GM10266 (cell line): Measurements from ENCODE around the gene ATG9A.

Experiments used
- DNase-seq: peaks from one replicate; pipeline ENCODE4 v3.0.0; 2012; ENCODE audit errors: extremely low spot score
- TF ChIP-seq, protein P1 (sequence below): IDR thresholded peaks from 2 replicates; pipeline ENCODE4 v1.5.1; 2012; ENCODE audit warnings: mild to moderate bottlenecking, low read depth; ENCODE audit not compliant: control insufficient read depth, insufficient read depth; ENCODE audit errors: missing control alignments

The ATG9A gene

DNA sequence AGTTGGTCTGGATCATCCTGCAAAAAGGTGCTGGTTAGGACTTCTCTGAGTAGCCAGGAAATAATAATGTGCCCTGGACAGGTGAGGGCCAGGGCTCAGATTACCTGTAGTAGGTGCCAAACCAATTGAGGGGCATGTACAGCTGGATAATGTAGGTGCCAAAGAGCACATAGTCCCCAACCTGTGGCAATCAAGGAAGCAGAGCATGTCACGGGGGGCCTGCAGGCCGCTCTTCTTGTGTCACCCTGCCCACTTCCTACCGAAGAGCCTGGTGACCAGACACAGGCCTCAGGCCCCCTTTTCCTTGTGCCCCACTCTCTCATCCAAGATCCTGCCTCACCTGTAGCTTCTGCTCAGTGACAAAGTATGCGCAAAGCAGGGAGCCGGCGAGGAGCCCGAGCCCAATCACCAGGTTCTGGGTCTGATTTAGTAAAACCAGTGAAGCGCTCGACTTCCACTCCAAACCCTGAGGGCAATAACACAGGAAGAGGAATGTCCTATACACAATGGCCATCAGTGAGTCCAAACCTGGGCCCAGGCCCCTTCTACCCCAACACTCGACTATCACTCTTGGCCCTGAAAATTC is 15.9 kb downstream of the ATG9A start:
- TF ChIP-seq, protein P1, sequence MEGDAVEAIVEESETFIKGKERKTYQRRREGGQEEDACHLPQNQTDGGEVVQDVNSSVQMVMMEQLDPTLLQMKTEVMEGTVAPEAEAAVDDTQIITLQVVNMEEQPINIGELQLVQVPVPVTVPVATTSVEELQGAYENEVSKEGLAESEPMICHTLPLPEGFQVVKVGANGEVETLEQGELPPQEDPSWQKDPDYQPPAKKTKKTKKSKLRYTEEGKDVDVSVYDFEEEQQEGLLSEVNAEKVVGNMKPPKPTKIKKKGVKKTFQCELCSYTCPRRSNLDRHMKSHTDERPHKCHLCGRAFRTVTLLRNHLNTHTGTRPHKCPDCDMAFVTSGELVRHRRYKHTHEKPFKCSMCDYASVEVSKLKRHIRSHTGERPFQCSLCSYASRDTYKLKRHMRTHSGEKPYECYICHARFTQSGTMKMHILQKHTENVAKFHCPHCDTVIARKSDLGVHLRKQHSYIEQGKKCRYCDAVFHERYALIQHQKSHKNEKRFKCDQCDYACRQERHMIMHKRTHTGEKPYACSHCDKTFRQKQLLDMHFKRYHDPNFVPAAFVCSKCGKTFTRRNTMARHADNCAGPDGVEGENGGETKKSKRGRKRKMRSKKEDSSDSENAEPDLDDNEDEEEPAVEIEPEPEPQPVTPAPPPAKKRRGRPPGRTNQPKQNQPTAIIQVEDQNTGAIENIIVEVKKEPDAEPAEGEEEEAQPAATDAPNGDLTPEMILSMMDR = no peak
- DNase-seq = no peak

DNA sequence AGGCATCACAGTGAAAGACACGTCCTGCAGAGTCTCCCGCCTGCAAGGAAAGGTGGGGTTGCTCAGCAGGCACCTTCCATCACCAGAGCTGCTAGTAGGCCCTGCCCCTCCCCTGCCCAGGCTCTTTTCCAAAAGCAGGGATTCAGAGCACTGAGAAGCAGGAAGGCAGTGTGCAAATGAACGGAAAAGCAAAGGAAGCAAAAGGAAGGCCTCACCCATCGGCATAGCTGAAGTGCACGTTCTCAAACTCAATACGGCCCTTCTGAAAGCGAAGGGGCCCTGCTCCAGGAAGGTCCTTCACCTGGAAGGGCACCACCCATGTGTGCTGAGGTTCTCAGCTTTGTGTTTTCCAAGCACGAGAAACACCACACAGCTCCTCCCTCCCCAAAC is 16.4 kb downstream of the ATG9A start:
- TF ChIP-seq, protein P1 = no peak
- DNase-seq = no peak

GRCh38 chr2:219210886-219211362 is 18.5 kb downstream of the ATG9A start:
- DNase-seq = no peak
- TF ChIP-seq, protein P1 = no peak

DNA sequence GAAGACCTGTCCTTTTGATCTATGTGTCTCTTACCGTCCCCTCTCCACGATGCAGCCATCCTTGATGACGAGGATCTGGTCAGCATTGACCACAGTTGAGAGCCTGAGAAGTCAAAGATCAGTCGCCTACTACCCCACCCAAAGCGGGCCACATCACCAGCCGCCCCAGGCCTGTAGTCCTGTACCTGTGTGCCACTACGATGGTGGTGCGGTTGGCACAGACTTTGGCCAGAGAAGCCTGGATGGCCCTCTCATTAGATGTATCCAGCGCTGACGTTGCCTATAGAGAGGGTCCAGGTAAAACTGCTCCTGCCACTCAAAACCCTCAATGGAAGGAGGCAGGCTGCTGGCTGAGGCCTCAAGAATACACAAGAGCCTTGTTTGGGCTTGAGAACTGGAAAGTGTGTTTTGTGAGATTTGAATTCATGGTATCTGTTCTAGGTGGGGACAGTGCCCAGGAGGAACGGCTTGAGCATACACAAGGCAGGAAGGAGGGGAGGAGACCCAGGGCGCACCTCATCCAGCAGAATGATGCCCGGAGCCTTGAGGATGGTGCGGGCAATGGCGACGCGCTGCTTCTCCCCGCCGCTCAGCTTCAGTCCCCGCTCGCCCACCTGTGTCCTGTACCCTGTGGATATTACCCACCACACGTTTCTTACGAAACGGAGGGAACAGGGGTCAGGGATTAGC is 19.1 kb downstream of the ATG9A start:
- TF ChIP-seq, protein P1 = no peak
- no peak for DNase-seq

GRCh38 chr2:219209236-219210195 is 19.9 kb downstream of the ATG9A start:
- no peak for DNase-seq
- TF ChIP-seq, protein P1 = no peak

- DNase-seq = no peak
- TF ChIP-seq, protein P1 = no peak
Measured at GRCh38 chr2:219207884-219208740, 21.3 kb downstream of the ATG9A start.
